ENCODE data around the gene MAPK9.
"Not testable (repeated sequence)": the region's sequence is repeated elsewhere in the genome, so short reads cannot be mapped to it uniquely, and the experiment has no call there.

MAPK9 gene

DNA sequence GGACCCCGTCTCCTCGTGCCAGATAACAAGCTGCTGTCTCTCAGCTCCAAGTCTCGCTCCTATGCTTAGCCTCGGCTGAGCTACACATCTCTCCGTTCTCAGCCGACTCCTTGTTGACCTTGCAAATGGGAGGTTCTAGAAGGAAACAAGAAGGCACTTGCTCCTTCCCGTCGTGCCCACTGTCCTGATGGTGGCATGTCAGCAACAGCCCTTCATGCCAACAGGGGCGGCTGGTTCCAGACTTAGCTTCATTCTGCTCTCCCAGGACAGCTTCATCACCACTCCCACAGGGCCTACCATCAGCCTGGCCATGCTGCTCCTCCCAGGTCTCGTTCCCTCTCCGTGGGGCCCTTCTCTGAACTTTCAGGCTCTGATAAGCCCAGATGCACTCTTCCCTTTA is 69.8 kb downstream of the MAPK9 start:
- DNase-seq = no peak

DNA sequence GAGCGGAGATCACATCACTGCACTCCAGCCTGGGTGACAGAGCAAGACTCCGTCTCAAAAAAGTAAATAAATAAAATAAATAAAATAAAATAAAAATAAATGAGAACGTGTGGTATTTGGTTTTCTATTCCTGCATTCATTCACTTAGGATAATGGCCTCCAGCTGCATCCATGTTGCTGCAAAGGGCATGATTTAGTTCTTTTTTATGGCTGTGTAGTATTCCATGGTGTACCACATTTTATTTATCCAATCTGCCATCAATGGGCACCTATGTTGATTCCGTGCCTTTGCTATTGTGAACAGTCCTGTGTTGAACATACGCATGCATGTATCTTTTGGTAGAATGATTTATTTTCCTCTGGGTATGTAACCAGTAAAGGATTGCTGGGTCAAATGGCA is 74.1 kb downstream of the MAPK9 start:
- DNase-seq = no peak

DNA sequence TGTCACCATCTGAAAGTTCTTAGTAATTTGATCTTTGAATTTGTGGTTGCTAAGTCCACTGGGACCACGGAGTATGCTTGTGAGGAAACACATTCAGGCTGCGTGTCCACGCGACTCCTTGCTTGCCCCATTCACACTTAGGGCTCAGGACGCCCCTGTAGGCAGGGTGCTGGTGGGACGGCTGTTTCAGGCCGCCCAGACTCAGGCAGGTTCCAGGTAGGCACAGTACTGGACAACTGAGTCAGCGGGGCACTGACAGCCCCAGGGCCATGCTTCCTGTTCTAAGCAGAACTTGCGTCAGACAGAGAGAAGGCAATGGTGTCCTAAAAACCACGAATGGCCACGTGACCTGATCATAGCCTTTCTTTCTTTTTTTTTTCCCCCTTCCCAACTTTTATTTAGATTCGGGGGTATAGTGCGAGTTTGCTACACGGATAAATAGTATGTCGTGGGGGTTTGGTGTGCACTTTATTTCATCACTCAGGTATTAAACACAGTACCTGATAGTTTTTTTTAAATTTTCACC is 75.2 kb downstream of the MAPK9 start:
- no peak for DNase-seq

DNA sequence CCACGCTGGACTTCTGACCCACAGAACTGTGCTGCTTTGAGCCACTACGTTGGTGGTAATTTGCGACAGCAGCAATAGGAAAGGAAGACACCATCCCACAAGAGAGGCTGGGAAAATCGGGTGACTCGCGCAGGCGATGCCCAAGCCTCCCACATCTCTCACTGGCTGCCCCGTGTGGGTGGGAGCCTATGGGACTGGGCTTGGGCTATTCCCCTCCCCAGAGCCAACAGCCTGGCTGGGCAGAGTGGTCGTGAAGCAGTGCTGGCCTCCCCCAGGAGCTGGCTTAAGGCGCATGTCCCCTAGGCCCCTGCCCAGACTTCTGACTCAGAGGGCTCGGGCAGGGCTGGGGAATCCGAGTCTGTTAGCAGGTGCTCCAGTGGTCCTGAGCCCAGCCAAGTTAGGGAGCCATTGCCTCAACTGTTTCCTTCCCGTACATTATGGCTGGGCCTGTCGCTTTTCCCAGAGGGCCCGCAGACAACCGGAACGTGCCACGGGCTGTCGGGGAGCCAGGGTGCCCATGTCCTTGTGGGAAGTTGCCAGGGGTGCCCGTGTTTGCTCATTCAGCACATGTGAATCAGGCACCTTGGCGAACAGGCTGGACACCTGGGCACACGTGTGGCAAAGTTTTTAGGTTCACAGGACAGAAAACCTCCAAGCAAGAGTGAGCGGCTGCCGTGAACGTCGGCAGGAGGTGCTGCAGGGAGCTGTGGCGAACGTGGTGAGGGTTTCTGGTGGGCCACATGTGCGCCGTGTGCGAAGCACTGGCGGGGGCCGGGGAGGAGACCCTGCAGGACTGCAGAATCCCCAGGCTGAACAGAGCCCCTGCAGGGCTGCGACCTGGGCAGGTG is 75.9 kb downstream of the MAPK9 start:
- no peak for DNase-seq

DNA sequence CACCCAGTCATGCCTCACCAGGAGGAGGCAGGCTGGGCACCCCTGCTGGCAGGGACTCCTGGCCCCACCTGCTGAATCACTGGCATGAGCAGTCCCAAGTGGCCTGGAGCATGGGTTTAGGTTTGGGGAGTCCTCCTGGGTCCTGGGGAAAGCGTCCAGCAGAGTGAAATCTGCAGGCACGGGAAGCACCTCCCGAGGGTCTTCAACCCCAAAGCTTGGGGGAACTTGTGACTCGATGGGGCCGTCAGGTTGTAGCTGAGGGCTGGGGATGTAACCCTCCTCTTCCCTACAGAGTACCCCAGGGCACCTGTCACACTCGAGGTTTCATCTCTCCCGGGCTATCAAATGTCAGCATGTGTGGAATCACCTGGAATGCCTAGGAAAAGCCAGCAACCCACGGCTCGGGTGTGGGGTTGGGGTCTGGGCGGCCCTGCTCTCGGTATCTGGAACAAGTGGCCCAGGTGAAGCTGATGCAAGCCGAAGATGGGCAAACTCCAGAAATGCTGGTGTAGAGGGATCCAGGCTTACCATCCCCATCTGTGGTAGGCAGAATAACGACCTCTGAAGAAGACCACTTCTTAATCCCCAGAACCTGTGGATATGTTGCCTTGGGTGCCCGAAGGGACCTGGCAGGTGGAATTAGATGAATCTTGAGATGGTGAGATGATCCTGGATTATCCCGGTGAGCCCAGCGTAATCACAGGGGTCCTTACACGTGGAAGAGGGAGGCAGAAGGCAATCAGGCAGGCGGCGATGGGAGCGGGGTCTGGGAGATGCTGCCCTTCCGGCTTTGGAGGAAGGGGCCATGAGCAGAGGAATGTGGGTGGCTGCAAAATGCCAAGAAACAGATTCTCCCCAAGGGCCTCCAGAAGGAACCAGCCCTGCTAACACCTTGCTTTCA is 76.8 kb downstream of the MAPK9 start:
- no peak for DNase-seq

DNA sequence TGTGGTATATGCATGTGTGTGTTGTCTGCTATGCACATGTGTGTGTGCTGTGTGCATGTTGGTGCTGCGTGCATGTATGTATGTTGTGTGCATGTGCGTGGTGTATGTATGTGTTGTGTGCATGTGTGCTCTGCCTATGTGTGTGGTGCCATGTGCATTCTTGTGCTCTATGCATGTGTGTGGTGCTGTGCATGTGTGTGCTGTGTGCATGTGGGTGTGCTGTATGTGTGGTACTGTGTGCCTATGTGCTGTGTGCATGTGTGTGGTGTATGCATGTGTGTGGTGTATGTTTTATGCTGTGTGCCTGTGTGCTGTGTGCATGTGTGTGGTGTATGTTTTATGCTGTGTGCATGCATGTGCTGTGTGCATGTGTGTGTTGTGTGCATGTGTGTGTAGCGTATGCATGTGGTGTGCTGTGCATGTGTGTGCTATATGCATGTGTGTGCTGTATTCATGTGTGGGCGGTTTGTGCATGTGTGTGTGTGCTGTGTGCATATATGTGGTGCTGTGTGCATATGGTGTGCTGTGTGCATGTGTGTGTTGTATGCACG is 78.2 kb downstream of the MAPK9 start:
- no peak for DNase-seq

DNA sequence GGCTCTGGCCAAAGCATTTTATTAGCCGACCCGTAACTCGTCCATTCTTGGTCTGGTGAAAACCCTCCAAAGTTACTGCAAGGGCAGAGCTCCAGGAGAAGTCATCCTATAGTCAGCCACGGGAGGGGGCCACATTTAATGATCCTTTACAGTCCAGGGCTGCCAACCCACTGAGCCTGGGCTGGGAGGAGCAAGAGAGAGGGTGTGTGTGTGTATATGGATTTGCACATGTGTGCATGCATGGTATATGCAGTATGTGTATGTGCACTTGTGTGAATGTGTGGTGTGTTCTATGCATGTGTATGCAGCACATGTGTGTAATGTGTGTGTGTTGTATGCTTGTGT is 78.7 kb downstream of the MAPK9 start:
- DNase-seq = no peak

DNA sequence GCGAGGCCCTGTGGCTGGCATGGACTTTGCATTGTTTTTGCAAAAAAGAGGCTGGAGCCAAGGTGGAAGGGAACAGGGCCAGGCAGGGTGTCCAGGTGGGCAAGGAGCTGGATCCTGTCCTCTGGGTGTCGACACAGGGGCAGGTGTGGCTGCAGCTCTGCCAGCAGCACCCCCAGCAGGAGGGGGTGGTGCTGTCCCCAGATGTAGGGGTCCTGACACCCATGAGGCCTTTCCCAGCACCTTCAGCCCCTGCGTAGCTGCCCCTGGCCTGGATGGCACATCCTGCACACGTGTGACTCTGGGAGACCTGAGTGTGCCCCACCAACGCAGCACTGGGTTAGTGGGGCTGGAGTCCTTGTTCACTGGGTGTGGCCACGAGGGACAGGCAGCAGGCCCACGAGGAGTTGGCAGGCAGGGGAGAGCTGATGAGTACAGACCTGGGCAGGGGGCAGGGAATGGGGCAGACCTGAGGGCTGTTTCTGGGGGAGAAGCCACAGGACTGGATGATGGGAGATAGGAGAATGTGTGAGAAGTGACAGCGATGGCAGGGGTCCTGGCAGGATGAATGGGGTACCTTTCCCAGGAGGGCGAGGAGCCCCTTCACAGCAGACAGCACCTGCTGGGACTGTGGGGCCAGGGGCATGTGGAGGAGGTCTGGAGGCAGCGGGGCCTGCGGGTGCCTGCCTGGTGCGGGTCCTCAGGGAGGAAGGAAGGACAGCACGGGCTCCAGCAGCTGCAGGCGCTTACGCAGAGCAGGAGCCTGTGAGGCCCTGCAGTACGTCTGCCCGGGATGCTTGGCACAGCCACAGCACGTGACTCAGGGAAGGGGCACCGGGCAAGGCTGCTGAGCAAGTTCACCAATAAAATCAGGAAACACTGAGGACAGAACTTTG is 79.3 kb downstream of the MAPK9 start:
- DNase-seq = no peak

DNA sequence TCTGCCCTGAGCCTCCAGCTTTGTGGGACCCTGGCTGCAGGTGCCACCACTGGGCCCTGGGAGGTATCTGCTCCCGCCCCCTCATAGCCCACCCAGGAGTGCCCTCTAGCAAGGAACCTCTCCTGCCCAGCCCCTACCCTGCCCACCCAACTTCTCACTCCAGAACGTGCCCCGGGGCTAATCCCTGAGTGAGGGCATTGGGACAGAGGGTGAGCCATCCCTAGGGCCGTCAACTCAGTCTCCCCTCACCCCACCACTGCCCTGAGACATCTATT is 80.2 kb downstream of the MAPK9 start:
- DNase-seq = no peak

DNA sequence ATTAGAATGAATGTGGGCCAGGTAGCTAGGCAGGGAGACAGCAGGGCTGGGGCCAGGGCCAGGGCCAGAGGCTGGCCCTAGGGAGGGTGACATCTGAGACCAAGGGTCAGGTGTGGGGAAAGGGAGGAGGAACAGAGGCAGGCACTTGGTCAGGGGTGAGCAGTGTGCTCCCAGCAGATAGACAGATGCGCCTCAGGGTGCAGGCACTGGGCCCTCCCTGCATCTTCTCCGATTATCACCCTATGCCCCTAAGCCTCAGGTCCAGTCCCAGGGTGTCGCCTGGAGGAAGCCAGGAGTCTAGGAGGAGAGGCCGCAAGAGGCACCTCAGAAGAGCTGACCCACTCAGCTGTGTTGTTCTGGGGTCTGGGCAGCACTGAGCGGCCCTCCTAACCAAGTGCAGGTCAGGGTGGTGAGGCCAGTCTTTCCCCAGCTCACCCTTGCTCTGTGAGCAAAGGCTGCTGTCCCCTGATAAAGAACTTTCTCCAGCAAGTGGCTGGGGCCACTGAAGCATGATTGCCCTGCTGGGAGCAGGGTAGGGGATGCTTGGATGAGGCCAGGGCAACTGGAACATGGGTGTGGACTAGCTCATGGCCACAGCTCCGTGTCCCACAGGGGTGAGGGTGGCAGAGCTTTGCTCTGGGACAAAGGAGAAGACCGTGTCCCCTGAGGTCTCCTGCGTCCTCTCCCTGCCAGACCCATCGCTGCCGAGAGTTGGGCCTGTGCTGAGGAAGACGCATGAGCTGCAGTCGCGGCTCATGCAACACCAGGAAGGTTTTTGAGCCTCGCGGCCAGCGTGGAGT is 80.7 kb downstream of the MAPK9 start:
- DNase-seq = no peak

DNA sequence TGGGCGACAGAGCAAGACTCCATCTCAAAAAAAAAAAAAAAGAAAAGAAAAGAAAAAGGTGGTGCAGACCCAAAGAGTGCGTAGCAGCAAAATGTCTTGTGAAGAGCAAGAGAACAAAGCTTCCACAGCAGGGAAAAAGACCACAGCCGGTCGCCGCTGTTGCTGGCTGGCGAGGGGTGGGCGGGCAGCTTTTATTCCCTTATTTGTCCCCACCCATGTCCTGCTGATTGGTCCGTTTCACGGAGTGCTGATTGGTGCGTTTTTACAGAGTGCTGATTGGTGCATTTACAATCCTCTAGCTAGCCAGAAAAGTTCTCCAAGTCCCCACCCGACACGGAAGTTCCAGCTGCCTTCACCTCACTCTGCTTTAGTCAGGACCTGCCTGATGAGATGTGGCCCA is 81.8 kb downstream of the MAPK9 start:
- DNase-seq = not testable (repeated sequence)

DNA sequence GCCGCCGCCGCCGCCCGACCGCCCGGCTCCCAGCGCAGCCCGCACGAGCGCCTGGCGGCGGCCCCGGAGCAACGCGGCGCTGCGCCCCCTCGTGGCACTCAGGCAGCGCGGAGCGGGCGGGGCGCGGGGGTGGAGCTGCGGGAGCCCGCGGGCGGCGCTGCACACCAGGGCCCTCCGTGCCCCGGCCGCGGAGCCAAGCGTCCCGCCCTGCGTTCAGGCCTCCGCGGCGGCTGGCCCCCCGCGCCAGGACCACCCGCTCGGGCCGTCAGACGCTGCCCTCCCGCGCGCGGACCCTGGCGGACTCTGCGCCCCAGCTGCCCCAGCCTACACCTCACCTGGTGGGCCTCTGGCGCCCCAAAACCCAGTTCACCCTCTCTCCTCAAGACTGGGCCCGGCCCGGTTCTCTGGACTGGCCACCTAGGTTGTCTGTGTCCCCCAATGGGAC is 82.7 kb downstream of the MAPK9 start, which contains the start of gene RASGEF1C:
RASGEF1C (minus strand) TSS at position 75 of the 445 bp plus-strand sequence. CDS start 71,159 bp downstream, outside the sequence.
- peak; percentile 50 to 72 for DNase-seq

DNA sequence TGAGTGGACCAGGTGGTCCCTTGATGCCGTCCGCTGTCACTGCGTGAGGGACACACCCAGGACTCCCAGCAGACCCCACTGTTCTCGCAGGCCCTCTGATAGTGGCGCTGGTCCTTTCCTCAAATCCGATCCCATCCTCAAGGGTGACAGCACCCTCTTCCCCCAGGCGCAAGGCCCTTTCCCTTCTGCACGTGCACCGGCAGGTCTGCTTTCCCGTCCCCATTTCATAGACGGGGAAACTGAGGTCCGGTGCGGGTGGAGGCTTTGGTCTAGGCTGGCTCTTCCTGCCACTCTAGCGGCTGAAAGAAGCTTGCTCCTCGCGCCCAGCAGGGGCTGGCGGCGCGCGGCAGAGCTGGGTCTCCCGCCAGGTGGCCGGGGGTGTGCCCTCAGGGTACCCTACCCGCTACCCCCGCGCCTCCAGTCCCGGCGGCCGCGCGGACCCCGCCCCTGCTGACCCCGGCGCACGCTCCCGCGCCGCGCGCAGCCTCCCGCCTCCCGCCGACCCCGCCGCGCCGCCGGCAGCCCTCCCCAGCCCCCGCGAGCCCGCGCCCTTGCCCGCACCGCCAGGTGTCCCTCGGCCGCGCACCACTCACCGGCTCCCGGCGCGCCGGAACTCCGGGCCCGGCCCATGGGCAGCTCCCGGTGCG is 83.3 kb downstream of the MAPK9 start:
- DNase-seq = peak in 1 of 2 experiments; percentile 19

DNA sequence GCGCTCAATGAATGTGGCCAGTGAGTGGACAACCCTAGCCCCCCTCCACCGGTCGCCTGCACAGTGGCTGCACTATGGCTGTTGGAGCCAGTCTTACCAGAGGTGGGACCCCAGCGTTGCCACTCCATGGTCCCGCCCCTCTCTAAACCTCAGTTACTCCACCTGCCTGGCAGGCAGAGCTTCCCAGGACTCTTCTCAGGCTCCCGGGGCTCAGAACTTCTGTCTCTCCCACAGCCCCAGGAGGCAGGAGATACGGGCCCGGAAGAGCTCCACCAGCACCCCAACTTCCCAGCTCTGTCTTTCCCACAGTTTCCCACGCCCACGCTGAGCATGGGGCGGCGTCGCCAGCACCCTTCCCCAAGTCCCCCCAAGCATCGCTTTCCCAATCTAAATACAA is 83.8 kb downstream of the MAPK9 start:
- DNase-seq = no peak

DNA sequence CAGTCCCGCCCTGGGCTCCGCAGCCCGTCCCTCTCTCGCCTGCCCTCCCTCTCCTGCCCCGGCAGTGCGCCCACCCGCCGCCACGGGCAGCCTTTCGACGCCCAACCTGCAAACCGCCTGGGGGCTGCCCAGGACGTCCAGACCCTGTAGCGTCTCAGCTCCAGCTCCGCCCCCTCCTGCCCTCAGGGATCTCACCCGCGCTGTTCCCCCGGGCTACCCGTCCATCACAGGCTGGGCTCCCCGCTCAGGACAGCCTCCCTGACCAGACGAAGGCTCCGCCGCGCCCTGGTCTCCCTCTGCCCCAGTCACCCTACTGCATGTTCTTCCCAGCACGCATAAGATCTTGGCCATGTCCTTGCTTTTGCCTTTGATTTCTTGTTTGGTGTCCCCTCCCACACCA is 84.3 kb downstream of the MAPK9 start:
- DNase-seq = no peak

DNA sequence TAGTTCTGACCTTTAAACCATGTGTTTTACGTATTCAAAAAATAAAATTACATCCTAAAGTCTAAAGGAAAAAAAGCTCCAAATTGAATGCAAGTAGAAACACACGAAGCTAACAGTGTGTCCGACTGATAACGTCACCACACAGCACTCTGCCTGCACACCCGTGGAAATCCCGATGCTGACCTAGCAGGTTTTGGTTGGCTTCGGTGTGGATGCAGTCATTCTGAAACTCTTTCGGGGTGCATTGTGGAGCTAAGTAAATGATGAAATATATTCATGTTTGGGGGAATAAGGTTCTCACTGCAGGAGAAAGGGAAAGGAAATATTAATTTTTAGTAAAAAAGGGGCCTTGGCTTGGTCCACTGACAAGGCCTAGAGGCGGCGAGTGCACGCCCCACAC is 84.9 kb downstream of the MAPK9 start:
- no peak for DNase-seq

DNA sequence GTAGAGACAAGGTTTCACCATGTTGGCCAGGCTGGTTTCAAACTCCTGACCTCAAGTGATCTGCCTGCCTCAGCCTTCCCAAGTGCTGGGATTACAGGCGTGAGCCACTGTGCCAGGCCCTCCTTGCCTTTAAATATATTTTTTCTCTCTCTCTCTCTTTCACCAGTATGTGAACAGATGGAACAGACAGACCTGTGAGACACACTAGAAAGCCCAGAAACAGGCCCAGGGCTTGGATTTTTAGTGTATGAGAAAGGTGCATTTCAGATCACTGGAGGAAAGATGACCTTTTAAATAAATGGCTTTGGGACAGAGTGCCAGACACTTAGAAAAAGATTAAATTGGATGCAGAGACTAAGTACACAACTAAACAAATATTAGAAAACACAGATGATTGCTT is 86.0 kb downstream of the MAPK9 start:
- no peak for DNase-seq

DNA sequence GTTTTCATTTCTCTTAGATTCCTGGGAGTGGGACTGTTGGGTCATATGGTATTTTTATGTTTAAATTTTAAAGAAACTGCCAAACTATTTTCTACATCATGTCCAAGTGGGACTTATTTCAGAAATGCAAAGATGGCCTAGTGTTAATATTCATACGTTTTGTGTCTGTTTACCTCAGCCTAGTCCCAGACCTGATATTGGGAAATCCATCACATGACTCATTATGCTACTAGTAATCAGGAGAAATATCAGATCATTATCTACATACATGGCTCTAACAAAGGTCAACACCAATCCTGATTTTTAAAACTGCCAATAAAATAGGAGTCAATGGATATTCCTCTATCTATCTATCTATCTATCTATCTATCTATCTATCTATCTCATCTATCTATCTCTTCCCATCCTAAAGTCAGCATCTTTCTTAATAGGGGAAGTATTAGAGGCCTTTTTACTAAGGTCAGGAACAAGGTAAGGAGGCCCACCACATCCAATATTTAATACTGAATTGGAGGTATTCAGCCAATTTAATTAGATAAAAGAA is 87.5 kb downstream of the MAPK9 start:
- no peak for DNase-seq

DNA sequence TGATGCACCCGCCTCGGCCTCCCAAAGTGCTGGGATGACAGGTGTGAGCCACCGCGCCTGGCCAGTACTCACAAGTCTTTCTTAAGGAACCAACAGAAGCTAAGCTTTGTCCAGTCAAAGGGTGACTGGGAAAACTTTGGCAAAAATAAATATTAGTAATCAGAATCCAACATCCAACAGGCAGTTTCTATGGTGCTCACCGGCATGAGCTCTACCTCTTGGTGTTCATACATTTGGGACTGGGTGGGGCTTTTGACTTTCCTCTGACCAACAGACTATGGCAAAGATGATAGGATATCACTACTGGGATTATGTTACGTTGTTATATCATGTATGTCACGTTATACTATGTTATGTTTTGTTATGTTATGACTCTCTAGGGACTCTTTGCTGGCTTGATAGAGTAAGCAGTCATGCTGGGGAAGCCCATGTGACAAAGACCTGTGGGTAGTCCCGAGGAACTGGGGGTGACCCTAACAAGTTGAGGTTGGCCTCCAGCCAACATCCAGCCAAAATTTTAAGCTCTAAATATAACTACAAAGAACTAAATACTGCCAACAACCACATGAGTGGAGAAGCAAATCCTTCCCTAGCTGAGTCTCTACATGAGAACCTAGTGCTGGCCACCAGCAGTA is 88.8 kb downstream of the MAPK9 start:
- DNase-seq = no peak
